Endothelial cell of umbilical vein (primary cell): ENCODE data around the gene SCGB1A1. TPM values are rescaled to one million over a fixed set of nuclear protein-coding genes. Genes with fewer than 3 reads are reported as not detected.

Experiments
- BruUV-seq: library from RNA; stranded (reverse); fragments of 400-500 nt; replicated peaks from 2 replicates; lab custom pipeline; 2021; lab: Mats Ljungman, UMichigan
- CTCF ChIA-PET: fragments of 300-600, 350-600 bp; sonication (Branson Sonifier 250); formaldehyde crosslinking; loops from one replicate; lab custom pipeline; 2021; ENCODE audit warnings: antibody characterized with exemption, inconsistent platforms; lab: Charles Lee
- POLR2A ChIA-PET: fragments of 300-600, 350-600 bp; sonication (Branson Sonifier 250); formaldehyde crosslinking; loops from one replicate; lab custom pipeline; 2021; ENCODE audit warnings: antibody characterized with exemption, inconsistent platforms; lab: Charles Lee
- DNase-seq: peaks from one replicate; pipeline ENCODE4 v3.0.0-alpha.2; 2011; ENCODE audit warnings: low read depth, low spot score
- FAIRE-seq: peaks from 2 replicates; lab custom pipeline; 2011; peaks lifted over from hg19 to GRCh38; lab: Jason Lieb, UNC
- H2AFZ ChIP-seq: 2 replicates; pipeline ENCODE4 v1.6.0; 2012; ENCODE audit warnings: low read depth, low read length, control low read depth, inconsistent platforms
- H3K27ac ChIP-seq: 2 replicates; pipeline ENCODE4 v1.5.1; 2011; ENCODE audit warnings: low read depth, mild to moderate bottlenecking, control low read depth, low read length, moderate library complexity; ENCODE audit not compliant: insufficient read depth
- H3K27me3 ChIP-seq, 2 experiments: 2 replicates each; pipeline versions ENCODE4 v1.6.0 to v1.6.1; 2011; ENCODE audit warnings: low read length in 2 of 2, mixed read lengths in 1 of 2; ENCODE audit not compliant: control insufficient read depth in 2 of 2, insufficient read depth in 2 of 2
- H3K36me3 ChIP-seq, 2 experiments: 2 replicates in 1 of 2; 3 replicates in 1 of 2; pipeline ENCODE4 v1.5.1; 2011; ENCODE audit warnings: low read length in 2 of 2, mild to moderate bottlenecking in 1 of 2, moderate library complexity in 1 of 2; ENCODE audit not compliant: control insufficient read depth in 2 of 2, insufficient read depth in 2 of 2; ENCODE audit errors: extremely low read depth in 1 of 2
- H3K4me1 ChIP-seq: 3 replicates; pipeline ENCODE4 v1.5.1; 2011; ENCODE audit warnings: mild to moderate bottlenecking, low read length; ENCODE audit not compliant: control insufficient read depth, insufficient read depth; ENCODE audit errors: extremely low read depth
- H3K4me2 ChIP-seq: 2 replicates; pipeline ENCODE4 v1.6.1; 2011; ENCODE audit warnings: low read length, control low read depth, mixed read lengths; ENCODE audit not compliant: insufficient read depth
- H3K4me3 ChIP-seq, 3 experiments: fragments of 200-600 bp in 1 of 3; sonication (generic), shearing (Covaris generic) in 1 of 3; replicated peaks in 1 of 3; 2 replicates each; pipeline ENCODE4 v1.5.1; 2011 to 2016; ENCODE audit warnings: control low read depth in 3 of 3, low read length in 3 of 3, mild to moderate bottlenecking in 2 of 3, inconsistent platforms in 1 of 3, low read depth in 1 of 3, moderate library complexity in 1 of 3; ENCODE audit not compliant: insufficient read depth in 1 of 3
- H3K79me2 ChIP-seq: 2 replicates; pipeline ENCODE4 v1.6.0; 2012; ENCODE audit warnings: low read length, inconsistent platforms; ENCODE audit not compliant: control insufficient read depth, insufficient read depth
- H3K9ac ChIP-seq: replicated peaks from 2 replicates; pipeline ENCODE3; 2011; ENCODE audit warnings: low read length, control low read depth; ENCODE audit not compliant: insufficient read depth; ENCODE audit errors: extremely low read depth
- H3K9me1 ChIP-seq: replicated peaks from 3 replicates; pipeline ENCODE4 v1.6.0; 2011; ENCODE audit warnings: mild to moderate bottlenecking, low read length; ENCODE audit not compliant: control insufficient read depth, insufficient read depth; ENCODE audit errors: extremely low read depth
- H3K9me3 ChIP-seq: replicated peaks from 2 replicates; pipeline ENCODE4 v1.5.1; 2012; ENCODE audit warnings: low read length, inconsistent platforms; ENCODE audit not compliant: control insufficient read depth, insufficient read depth
- H4K20me1 ChIP-seq: replicated peaks from 2 replicates; pipeline ENCODE3; 2011; ENCODE audit warnings: mild to moderate bottlenecking, low read length; ENCODE audit not compliant: control insufficient read depth, insufficient read depth; ENCODE audit errors: extremely low read depth
- EZH2 ChIP-seq: IDR thresholded peaks from 2 replicates; pipeline ENCODE4 v1.6.1; 2012; ENCODE audit warnings: borderline replicate concordance, low read depth, mild to moderate bottlenecking, moderate library complexity, low read length, inconsistent platforms; ENCODE audit not compliant: severe bottlenecking
- FOS ChIP-seq: IDR thresholded peaks from 2 replicates; pipeline ENCODE4 v1.6.1; 2011; ENCODE audit warnings: mild to moderate bottlenecking, low read length, moderate library complexity, borderline replicate concordance; ENCODE audit not compliant: insufficient read depth
- GATA2 ChIP-seq: IDR thresholded peaks from 2 replicates; pipeline ENCODE4 v1.7.0; 2011; ENCODE audit warnings: low read depth, mild to moderate bottlenecking, moderate library complexity, mixed read lengths, low read length; ENCODE audit not compliant: insufficient read length, insufficient read depth
- JUN ChIP-seq: IDR thresholded peaks from 2 replicates; pipeline ENCODE4 v1.6.1; 2011; ENCODE audit warnings: borderline replicate concordance, low read depth; ENCODE audit not compliant: insufficient read length, insufficient read depth
- MYC ChIP-seq: IDR thresholded peaks from one replicate; pipeline ENCODE4 v1.6.1; 2011; ENCODE audit warnings: mild to moderate bottlenecking, low read depth, low read length
- POLR2A ChIP-seq: IDR thresholded peaks from 2 replicates; pipeline ENCODE4 v1.6.1; 2012; ENCODE audit warnings: low read depth, mild to moderate bottlenecking, control low read depth, low read length
- POLR2AphosphoS5 ChIP-seq: IDR thresholded peaks from 2 replicates; pipeline ENCODE4 v1.6.1; 2012; ENCODE audit warnings: low read depth, mild to moderate bottlenecking, control low read depth, low read length, moderate library complexity; ENCODE audit not compliant: insufficient read depth
- dilution Hi-C: fragments of 300-500 bp; cut with MboI; formaldehyde crosslinking; loops from one replicate; pipeline ENCODE4 v1.15.0; 2019; ENCODE audit warnings: low sequenced_read_pairs; ENCODE audit not compliant: extremely low pct_ligation_motif_present
- intact Hi-C: fragments of 100-400 bp; cut with micrococcal nuclease; formaldehyde crosslinking; loops from one replicate; pipeline ENCODE4 v1.10.0; 2022
- polyA plus RNA-seq, 4 experiments: library from polyadenylated mRNA; depleted of rRNA in 3 of 4; stranded (reverse) in 3 of 4; unstranded in 1 of 4; fragments of >200 nt; gene quantifications; 2 replicates each; pipeline versions ENCODE4 v1.2.1 to v1.2.3, GENCODE V29; 2011 to 2012; ENCODE audit warnings: missing spikeins in 1 of 4
- total RNA-seq: library from RNA; stranded (reverse); gene quantifications from 2 replicates; pipeline ENCODE4 v1.2.3, GENCODE V29; 2021
- TF ChIP-seq, protein P1 (sequence below): IDR thresholded peaks from 2 replicates; pipeline ENCODE4 v1.6.1; 2011; ENCODE audit not compliant: insufficient read depth, insufficient read length
- TF ChIP-seq, protein P2 (sequence below), 2 donors: IDR thresholded peaks; 1 replicate in 1 of 2; 2 replicates in 1 of 2; pipeline ENCODE4 v1.5.1; 2011; ENCODE audit warnings: low read length in 2 of 2, mild to moderate bottlenecking in 2 of 2, moderate library complexity in 2 of 2, control low read depth in 1 of 2, inconsistent platforms in 1 of 2, low read depth in 1 of 2; ENCODE audit not compliant: insufficient read depth in 1 of 2; ENCODE audit errors: extremely low read depth in 1 of 2

SCGB1A1 gene
- total and polyA plus RNA-seq, 2 donors (not counting 3 experiments of a cell fraction or from before 2014, with no cell fraction given) = not detected

DNA sequence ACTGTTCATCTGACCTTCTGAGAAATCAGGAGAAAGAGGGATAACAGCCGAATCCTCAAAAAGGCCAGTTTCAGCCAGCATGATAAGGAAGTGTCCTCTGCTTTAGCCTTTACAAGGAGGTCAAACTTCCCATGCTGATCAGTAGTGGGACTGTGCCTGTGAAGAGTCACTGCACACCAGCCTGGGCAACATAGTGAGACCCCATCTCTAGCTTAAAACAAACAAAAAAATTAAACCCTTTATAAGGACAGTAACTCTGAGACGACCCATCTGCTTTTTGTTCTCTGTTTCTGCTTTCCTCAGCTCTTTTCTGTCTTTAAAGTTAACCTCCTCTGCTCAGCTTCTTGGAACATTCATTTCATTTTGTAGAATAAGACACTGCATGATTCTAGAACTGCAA lies 49.7 kb downstream of the SCGB1A1 start:
- Histone ChIP-seq H3K79me2 (no peaks in the 10 kb centered on the region), H3K4me2 (no peak overlapping the region), H3K27me3 (no peaks in the 10 kb centered on the region), H3K27ac (no peak overlapping the region), H4K20me1 (no peaks in the 10 kb centered on the region), H3K9me3 (no peaks in the 10 kb centered on the region), H3K9me1 (no peaks in the 10 kb centered on the region), H3K4me3 (no peak overlapping the region), H2AFZ (no peak overlapping the region), H3K36me3 (no peaks in the 10 kb centered on the region), H3K4me1 (no peaks in the 10 kb centered on the region), H3K9ac (no peak overlapping the region)
- POLR2A ChIA-PET = no interaction called here
- DNase-seq (no peak), FAIRE-seq (no peak)
- CTCF ChIA-PET = interaction anchor here (1.1 to 1.7 kb wide), 6 partner anchors 19 to 74 kb away, joined by 3 to 6 read pairs (median 5); no protein-coding TSS in a partner anchor
- no peak for TF ChIP-seq JUN
- TF ChIP-seq MYC = no peak
- no peak for TF ChIP-seq EZH2
- TF ChIP-seq, protein P1, sequence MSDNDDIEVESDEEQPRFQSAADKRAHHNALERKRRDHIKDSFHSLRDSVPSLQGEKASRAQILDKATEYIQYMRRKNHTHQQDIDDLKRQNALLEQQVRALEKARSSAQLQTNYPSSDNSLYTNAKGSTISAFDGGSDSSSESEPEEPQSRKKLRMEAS = no peak
- TF ChIP-seq, protein P2, sequence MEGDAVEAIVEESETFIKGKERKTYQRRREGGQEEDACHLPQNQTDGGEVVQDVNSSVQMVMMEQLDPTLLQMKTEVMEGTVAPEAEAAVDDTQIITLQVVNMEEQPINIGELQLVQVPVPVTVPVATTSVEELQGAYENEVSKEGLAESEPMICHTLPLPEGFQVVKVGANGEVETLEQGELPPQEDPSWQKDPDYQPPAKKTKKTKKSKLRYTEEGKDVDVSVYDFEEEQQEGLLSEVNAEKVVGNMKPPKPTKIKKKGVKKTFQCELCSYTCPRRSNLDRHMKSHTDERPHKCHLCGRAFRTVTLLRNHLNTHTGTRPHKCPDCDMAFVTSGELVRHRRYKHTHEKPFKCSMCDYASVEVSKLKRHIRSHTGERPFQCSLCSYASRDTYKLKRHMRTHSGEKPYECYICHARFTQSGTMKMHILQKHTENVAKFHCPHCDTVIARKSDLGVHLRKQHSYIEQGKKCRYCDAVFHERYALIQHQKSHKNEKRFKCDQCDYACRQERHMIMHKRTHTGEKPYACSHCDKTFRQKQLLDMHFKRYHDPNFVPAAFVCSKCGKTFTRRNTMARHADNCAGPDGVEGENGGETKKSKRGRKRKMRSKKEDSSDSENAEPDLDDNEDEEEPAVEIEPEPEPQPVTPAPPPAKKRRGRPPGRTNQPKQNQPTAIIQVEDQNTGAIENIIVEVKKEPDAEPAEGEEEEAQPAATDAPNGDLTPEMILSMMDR (IDR thresholded peaks at IDR 0.05; ENCODE audit: extremely low read depth in 1 of 2, insufficient read depth in 1 of 2, low read depth in 1 of 2, low read length in 2 of 2) = no peak
- TF ChIP-seq FOS = no peak
- no peak for TF ChIP-seq POLR2AphosphoS5
- TF ChIP-seq GATA2 = no peak
- TF ChIP-seq POLR2A = no peak
- dilution Hi-C loops (no loop called here), intact Hi-C loops (no loop called here)
- no TSS peak for BruUV-seq
